GM18511 (cell line): ENCODE data around the gene GSN.

Experiments used
- ATAC-seq: cut with Tn5 transposase; IDR thresholded peaks from one replicate; pipeline ENCODE4 v1.9.1; 2021; ENCODE audit warnings: mild to moderate bottlenecking, moderate library complexity; ENCODE audit not compliant: unreplicated experiment

GSN gene

DNA sequence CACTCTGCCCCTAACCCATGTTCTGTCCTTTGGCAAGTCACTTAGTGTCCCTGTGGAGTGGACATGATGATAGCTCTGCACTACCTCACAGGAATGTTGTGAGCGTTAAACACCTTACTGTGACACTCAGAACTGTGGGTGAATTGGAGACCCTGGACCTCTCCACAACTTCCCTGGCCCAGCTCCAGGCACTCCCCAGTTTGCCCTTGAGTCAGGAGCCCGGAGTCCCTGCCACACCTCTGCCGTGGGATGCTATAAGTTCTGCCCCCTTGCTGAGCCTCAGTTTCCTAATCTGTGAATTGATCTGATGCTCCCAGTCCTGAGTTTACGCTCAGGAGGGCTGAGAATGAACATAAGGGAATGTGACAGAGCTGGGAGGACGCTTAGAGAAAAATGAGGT, 34.4 kb downstream of the GSN start:
- ATAC-seq: no peak

DNA sequence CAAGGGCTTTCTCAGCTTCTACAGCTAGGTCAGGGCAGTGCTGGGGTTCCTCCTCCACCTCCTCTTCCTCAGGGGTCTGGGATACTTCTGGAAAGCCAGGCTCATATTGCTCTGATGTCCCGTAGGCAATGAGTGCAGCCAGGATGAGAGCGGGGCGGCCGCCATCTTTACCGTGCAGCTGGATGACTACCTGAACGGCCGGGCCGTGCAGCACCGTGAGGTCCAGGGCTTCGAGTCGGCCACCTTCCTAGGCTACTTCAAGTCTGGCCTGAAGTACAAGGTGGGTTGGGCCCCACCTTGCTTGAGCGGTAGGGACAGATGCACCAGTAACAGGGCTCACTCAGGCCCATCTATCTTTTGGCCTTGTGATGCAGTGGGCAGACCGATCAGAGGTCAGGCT, 34.8 kb downstream of the GSN start:
- no peak for ATAC-seq

DNA sequence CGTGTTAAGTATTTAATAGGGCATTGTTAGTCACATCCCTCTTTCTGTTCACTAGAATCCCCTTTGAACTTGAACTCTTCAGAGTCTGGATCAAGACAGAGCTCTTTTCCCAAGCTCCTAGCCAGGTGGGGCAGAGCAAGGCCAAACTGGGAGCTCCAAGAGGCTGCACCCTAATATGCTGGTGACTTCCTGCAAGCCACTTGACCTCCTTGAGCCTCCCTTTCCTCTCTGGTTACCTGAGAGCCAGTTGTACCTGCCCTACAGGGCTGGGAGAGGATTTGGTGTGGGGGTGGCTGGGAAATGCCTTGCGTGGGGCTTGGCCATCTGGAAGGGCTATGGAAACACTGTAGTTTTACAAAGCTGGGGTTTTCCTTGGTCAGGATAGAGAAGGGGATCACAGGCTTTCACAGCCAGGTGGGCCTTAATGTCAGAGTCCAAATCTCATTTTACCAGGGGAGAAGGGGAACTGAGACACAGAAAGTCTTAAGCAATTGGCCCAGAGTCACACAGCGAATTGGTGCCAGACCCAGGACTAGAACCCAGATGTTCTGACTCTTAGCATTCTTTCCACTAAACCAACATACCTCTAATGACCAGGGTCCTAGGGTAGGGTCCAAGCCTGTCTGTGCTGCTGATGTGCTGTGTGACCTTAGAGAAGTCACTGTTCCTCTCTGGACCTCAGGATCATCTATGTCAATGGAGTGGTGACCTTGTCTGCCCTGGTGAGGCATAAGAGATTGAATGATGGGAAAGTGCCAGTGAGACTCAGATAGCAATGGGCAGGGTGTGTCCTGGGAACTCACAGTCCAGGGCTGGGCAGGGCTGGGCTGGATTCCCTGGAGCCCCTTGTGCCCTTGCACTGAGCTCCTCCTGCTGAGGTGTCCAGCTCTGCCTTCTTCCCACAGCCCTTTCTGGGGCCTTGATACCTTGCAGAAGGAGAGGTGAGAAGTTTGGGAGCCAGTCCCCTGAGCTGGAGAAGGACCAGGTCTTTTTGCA, 35.8 kb downstream of the GSN start:
- ATAC-seq: no peak

DNA sequence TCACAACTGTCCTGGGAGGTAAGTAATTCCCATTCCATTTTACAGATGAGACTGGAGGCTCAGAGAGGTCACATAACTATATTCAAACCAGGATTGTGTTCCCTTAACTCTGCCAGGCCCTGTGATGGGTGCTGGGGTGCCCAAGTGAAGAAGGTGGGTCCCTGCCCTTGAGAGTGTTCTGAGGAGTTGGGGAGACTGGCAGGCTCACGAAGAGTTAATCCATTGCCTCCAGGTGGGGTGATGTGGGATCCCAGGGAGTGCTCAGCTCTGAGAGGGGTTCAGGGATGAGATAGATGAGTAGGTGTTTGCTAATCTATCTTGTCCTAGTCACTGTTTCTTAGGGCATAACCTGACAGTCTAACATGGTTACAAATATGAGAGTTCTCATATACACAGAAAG, 36.7 kb downstream of the GSN start:
- no peak for ATAC-seq

DNA sequence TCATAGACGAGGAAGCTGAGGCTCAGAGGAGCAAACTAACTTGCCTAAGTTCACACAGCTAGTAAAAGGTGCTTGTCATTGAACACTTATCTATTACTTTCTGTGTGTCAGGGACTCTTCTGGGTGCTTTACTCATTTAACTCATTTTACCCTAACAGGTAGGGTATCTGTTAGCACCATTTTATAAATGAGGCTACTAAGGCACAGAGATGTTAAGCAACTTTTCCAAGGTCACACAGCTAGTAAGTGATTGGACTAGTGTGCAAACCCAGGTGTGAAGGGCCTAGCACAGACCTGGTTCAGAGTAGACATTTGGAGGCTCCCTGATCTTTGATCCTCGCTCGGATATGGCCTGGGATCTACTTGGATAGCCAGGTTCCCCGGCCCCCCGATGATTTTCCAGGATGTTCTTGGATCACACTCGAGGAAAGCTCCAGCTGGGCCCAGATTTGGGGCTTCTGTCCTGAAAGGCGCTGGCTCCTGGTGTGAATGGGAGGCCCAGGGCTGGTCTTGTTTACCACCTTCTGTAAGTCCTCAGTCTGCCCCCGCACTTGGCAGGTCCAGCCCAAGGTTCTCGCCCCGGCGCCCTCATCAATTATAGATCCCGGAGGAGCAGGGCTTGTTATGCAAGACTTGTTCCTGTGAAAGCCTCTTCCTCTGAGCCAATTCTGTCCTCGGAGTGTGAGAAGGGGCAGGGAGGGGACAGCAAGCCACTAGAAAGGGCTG, 37.5 kb downstream of the GSN start:
- ATAC-seq: no peak

DNA sequence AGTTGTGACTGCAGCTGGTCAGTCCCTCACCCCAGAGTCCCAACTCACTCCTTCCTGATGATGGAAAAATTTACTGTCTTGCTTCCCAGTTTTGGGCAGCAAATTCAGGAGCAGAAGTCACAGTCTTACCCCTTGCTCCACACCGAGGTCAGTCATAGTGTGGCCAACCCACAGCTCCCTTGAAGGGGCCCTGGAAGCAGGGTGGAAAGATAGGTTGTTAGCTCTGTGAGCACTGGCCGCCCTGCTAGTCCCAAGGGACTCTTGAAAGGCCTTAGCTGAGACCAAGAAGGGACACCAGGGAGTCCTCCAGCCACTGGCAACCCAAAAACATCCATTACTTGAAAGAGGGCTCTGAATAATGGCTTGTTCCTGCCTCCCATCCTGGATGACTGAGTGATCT, 40.0 kb downstream of the GSN start:
- ATAC-seq: no peak

DNA sequence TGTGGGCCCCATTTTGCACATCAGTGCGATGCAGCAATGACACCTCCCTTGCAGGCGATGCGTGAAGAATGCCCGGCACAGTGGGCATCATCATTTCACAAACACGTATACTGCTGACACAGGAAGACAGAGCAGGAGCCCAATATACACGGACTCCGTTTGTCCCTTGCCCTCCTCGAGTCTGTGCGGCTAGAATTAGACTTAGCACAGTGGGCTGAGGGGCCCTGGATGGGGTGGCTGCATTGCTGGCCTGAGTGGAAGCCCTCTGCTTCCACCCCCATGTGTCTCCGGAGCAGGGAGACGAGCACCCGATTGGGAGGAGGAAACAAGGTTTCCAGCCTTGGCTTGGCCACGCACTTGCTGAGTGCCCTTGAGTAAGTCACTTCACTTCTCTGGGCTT, 40.8 kb downstream of the GSN start:
- ATAC-seq: no peak

DNA sequence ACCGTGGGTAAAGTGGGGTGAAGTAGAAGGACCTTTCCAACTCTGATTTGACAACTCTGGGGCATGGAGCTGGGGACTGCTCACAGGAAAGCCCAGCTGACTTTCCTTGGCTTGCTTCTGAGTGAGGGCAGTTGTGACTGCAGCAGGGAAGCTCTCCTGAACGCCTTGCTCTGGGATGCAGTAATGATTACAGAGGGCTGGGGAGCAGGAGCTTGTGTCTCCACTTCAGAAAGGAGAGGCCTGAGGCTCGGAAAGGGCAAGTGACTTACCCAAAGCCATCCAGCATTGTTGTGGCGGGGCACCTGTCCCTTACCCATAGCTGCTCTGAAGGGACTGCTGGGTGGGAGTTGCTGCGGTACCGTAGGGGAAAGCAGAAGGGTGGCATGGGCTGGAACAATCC, 41.2 kb downstream of the GSN start:
- no peak for ATAC-seq

DNA sequence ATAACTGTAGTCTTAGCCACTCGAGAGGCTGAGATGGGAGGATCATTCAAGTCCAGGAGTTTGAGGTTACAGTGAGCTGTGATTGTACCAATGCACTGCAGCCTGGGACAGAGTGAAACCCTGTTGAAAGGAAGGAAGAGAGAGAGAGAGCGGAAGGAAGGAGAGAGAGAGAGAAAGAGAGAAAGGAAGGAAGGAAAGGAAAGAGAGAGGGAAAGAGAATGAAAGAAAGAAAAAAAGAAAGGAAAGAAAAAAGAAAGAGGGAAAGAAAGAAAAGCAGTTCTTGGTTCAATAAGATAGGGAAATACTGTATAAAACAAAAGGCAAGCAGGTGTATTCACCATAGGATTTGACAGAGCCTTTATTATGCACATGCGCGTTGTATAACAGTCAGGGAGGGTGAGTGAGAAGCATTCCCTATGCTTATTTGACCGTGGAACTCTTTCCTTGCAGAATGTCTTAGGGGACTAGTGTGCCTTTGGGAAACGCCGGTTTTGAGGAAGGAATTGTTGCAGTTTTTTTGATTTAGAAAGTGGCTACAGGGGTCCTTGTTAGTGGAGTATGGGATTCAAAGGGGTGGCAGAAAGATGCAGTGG, 42.0 kb downstream of the GSN start:
- ATAC-seq: no peak

DNA sequence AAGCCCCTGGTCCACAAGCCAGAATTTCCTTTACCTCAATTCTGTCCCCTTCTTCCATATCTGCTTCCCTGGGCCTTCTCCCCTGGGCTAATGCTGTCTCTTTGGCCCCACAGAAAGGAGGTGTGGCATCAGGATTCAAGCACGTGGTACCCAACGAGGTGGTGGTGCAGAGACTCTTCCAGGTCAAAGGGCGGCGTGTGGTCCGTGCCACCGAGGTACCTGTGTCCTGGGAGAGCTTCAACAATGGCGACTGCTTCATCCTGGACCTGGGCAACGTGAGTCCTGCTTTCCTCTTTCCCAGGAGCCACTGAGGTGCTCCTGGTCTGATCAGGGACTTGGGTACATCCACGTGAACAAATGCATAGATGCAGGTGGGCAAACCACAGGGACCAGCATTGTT, 42.6 kb downstream of the GSN start:
- no peak for ATAC-seq

DNA sequence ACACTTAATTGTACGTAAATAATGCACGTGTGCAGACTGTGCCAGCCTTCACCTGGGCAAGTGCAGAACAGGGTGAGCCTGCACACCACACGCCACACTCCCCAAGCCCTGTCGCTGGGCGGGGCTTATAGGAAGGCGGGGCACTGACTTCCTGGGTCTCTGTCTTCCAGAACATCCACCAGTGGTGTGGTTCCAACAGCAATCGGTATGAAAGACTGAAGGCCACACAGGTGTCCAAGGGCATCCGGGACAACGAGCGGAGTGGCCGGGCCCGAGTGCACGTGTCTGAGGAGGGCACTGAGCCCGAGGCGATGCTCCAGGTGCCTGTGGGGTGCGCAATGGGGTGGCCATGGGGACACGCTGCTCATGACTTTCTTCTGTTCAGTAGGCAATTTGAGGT, 44.2 kb downstream of the GSN start:
- ATAC-seq: no peak

DNA sequence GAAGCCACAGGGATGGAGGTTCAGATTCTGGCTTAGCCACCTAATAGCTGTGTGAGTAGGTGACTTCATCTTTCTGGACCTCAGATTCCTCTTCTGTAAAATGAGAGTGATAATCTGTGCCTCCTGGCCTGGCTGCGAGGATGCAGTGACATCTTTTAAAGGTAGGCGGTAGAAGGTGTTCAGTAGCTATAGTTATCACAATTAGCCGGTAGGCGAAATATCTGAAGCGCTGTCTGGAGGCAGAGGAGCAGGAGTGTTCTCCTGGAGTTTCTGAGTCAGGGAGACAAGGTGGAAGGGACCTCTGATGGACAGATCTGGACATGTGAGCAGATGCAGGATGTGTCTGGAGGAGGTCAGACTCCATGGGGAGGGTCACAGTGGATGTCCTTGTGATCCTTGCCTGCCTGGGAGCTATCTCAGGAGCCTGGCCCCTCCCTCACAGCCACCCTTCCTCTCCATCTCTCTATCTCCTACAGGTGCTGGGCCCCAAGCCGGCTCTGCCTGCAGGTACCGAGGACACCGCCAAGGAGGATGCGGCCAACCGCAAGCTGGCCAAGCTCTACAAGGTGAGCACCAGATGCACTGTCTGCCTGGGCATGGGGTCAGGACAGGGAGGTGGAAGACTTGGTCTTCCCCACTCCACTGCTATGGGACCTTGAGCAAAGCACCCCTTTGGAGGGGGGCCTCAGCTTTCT, 45.6 kb downstream of the GSN start:
- ATAC-seq: no peak

DNA sequence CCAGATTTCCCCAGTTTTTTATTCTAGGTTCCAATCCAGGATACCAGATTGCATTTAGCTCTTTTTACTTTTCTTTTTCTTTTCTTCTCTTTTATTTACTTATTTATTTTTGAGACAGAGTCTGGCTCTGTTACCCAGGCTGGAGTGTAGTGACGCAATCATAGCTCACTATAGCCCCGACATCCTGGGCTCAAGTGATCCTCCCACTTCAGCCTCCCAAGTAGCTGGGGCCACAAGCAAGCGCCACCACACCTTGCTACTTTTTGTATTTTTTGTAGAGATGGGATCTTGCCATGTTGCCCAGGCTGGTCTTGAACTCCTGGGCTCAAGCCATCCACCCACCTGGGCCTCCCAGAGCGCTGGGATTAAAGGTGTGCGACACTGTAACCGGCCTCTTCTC, 48.4 kb downstream of the GSN start:
- no peak for ATAC-seq

DNA sequence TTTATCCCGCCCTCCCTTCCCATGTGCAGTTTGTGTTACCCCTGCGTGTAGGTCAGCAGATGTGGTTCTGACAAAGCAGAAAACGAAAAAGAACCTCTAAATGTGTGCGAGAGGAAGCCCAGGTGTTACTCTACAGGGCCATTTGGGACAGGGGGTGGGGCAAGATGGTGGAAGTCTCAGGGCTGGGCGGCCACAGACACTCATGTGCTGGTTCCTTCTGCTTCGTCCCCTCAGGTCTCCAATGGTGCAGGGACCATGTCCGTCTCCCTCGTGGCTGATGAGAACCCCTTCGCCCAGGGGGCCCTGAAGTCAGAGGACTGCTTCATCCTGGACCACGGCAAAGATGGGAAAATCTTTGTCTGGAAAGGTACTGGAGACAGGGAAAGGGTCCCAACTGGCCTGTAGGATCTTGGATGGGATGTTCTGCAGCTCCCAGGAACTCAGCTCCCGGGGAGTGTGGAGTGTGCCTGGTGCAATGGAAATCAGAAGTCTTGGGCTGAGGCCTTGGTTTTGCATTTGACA, 49.0 kb downstream of the GSN start:
- ATAC-seq: no peak

DNA sequence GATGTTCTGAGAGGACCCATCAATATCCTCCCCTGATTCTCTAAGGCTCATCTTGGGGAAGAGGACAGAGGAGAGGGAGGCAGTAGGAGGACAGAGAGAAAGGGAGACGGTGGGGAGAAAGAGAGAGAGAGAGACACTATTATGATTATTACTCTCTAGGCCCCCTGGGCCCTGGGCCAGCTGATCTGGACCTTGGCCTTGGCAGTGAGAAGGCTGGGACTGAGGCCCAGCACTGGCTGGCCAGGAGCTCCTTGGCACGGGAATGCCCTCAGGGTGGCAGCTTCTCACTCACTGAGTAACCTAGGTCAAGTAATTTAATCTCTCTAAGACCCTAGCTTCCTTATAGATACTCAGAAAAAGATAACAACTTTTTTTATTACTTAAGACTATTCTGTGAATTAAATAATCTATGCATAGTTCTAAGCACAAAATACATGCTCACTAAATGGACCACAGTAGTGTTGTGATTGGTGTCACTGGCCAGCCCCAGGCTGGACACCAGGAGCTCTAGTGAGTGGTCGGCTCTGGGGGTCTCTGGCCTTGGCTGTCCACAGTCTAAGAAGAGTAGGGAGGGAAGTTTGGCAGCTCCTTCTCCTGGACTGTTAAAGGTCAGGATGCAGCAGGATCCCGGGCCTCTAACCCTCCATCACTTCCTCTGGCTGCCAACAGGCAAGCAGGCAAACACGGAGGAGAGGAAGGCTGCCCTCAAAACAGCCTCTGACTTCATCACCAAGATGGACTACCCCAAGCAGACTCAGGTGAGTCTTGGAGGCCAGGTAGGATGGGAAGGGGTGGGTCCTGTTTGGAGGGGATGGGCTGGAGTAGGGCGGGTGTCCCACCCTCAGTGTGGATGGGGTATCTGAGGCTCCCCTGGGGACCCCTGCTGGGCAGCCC, 50.0 kb downstream of the GSN start:
- ATAC-seq: no peak

DNA sequence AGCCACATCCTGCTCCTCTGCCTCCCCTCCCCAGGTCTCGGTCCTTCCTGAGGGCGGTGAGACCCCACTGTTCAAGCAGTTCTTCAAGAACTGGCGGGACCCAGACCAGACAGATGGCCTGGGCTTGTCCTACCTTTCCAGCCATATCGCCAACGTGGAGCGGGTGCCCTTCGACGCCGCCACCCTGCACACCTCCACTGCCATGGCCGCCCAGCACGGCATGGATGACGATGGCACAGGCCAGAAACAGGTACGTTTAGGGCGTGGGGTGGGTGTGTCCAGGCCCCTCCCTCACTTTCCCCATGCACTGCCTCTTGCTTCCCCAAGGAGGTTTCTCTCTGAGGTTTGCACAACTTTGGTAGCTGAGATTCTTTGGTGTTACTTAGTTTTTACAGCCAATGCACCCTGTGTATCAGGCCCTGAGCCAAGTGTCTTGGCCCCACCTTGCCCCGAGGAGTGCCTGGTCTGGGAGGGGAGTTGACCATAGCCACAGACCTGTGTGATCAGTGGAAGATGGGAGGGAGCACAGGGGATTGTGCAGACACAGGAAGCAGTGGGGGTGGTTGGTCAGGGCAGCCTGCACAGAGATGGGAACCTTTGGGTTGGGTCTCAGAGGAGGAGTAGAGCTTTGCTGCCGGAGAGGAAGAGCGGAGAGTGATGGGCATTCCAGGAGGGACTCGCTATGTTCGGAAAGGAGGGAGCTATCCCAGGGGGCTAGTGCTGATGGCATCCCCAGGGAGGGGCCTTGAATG, 50.8 kb downstream of the GSN start:
- ATAC-seq: no peak

DNA sequence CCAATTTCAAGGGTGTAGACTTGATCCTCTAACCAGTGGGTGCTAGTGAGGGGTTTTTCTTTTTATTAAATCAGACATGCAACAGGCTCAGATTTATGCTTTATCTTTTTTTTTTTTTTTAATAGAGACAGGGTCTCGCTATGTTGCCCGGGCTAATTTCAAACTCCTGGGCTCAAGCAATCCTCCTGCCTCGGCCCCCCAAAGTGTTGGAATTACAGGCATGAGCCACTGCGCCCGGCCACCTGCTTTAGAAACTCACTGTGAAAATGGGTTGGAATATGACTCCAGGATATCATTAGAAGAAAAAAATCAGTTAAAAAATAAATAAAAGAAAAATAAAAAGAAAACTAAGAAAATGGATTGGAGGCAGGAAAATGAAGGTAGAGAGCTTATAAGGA, 51.4 kb downstream of the GSN start:
- ATAC-seq: no peak

DNA sequence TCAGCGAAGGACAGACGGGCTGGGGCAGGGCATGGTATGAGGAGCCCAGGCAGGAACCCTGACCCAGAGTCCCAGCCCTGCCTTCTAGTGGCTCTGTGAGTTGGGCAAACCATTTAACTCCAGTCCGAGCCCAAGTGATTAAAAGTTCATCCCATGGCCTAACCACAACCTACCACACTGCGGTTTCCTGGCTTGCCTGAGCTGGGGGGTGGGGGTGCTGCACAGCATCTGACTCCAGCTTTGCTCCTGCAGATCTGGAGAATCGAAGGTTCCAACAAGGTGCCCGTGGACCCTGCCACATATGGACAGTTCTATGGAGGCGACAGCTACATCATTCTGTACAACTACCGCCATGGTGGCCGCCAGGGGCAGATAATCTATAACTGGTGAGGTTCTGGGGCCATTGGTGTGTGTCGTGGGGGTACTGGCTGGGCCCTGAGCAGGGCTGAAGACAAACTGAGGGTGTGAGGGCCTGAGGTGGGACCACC, 53.1 kb downstream of the GSN start:
- no peak for ATAC-seq
